ENCODE data around the gene ART4. TPM values are rescaled to one million over a fixed set of nuclear protein-coding genes. Genes with fewer than 3 reads are reported as not detected.
A peak's percentile ranks its signal among the peaks of the same experiment; 100 is the strongest.

Gene ART4
- total RNA-seq, 1 donor from 2014 or later, result not detected

- ATAC-seq (ENCODE audit: low read depth) (no peak), DNase-seq (no peak)
- Mint-ChIP-seq H3K4me1 (peaks cover 13% of the 10 kb centered on the region), H3K9me3 (no peaks in the 10 kb centered on the region), H3K27ac (no peak overlapping the region), H3K36me3 (ENCODE audit: low read depth) (no peaks in the 10 kb centered on the region), H3K27me3 (no peaks in the 10 kb centered on the region), H3K4me3 (no peak overlapping the region)
- TF ChIP-seq, protein P1, sequence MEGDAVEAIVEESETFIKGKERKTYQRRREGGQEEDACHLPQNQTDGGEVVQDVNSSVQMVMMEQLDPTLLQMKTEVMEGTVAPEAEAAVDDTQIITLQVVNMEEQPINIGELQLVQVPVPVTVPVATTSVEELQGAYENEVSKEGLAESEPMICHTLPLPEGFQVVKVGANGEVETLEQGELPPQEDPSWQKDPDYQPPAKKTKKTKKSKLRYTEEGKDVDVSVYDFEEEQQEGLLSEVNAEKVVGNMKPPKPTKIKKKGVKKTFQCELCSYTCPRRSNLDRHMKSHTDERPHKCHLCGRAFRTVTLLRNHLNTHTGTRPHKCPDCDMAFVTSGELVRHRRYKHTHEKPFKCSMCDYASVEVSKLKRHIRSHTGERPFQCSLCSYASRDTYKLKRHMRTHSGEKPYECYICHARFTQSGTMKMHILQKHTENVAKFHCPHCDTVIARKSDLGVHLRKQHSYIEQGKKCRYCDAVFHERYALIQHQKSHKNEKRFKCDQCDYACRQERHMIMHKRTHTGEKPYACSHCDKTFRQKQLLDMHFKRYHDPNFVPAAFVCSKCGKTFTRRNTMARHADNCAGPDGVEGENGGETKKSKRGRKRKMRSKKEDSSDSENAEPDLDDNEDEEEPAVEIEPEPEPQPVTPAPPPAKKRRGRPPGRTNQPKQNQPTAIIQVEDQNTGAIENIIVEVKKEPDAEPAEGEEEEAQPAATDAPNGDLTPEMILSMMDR (IDR thresholded peaks at IDR 0.05), result no peak
- intact Hi-C loops (cut with micrococcal nuclease), result loop anchor here (10.0 kb wide), 1 partner anchor 679 kb away; no protein-coding TSS in a partner anchor
- CTCF ChIA-PET, result interaction anchor here (1.0 to 7.0 kb wide), 11 partner anchors 9 to 606 kb away, joined by 3 to 139 read pairs (median 4); partner anchors contain the start of genes ERP27 and RERG
- POLR2A ChIA-PET, result interaction anchor here (0.6 to 1.0 kb wide), 2 partner anchors 150 to 375 kb away, joined by 3 to 4 read pairs; partner anchors contain the start of gene RERG
Observed at GRCh38 chr12:14846042-14846587, 2.8 kb upstream of the ART4 start.

- no peaks in the 10 kb centered on the region for H3K27me3 Mint-ChIP-seq
- no peak overlapping the region for H3K4me3 Mint-ChIP-seq
- no peaks in the 10 kb centered on the region for H3K9me3 Mint-ChIP-seq
- TF ChIP-seq, protein P1 (IDR thresholded peaks at IDR 0.05), result peak; percentile 87
- no peaks in the 10 kb centered on the region for H3K36me3 Mint-ChIP-seq (ENCODE audit: low read depth)
- POLR2A ChIA-PET, result interaction anchor here (1.0 kb wide), 1 partner anchor 151 kb away, joined by 3 read pairs; no protein-coding TSS in a partner anchor
- DNase-seq, result no peak
- H3K27ac Mint-ChIP-seq, result peak overlapping the region; percentile 51
- peak; percentile 81 for ATAC-seq (ENCODE audit: low read depth)
- CTCF ChIA-PET, result interaction anchor here (1.0 to 7.0 kb wide), 10 partner anchors 10 to 606 kb away, joined by 3 to 139 read pairs (median 4); partner anchors contain the start of gene RERG
- H3K4me1 Mint-ChIP-seq, result peaks cover 14% of the 10 kb centered on the region
- intact Hi-C loops (cut with micrococcal nuclease), result loop anchor here (1.0 to 10.0 kb wide), 13 partner anchors 39 to 679 kb away; partner anchors contain the start of genes ARHGDIB, C12orf60, MGP and RERG
Observed at GRCh38 chr12:14845350-14845750, 2.0 kb upstream of the ART4 start.

- ChIA-PET CTCF (interaction anchor here (0.8 to 7.0 kb wide), 4 partner anchors 8 to 376 kb away, joined by 3 to 139 read pairs (median 14); partner anchors contain the start of gene RERG), POLR2A (interaction anchor here (1.6 kb wide), 1 partner anchor 151 kb away, joined by 3 read pairs; no protein-coding TSS in a partner anchor)
- H3K27ac Mint-ChIP-seq, result no peak overlapping the region
- no peak overlapping the region for H3K4me3 Mint-ChIP-seq
- H3K27me3 Mint-ChIP-seq, result no peaks in the 10 kb centered on the region
- H3K9me3 Mint-ChIP-seq, result no peaks in the 10 kb centered on the region
- TF ChIP-seq, protein P1 (IDR thresholded peaks at IDR 0.05), result no peak
- peaks cover 14% of the 10 kb centered on the region for H3K4me1 Mint-ChIP-seq
- DNase-seq (no peak), ATAC-seq (ENCODE audit: low read depth) (no peak)
- no peaks in the 10 kb centered on the region for H3K36me3 Mint-ChIP-seq (ENCODE audit: low read depth)
- intact Hi-C loops (cut with micrococcal nuclease), result loop anchor here (2.0 to 10.0 kb wide), 6 partner anchors 40 to 680 kb away; partner anchors contain the start of genes C12orf60, MGP and WBP11
Observed at GRCh38 chr12:14844401-14844800, 1.1 kb upstream of the ART4 start.

DNA sequence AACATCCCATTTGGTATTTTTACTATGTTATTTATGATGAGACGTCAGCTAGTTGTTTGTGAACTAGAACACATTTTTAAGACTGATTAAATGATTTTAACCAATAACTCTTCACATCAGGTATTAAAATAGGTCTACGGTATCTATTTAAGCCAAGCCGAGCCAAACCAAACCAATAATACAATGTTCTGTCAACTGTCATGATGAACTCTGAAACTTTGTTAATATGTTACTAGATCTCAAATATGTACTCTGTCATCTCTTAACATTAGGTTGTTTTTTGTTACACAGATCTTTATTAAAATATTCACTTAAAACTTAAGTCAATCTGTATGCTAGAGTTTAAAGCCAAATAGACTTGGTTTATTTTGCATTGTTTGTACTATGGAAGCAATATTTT is 1.0 kb downstream of the ART4 start:
- ATAC-seq (ENCODE audit: low read depth) (no peak), DNase-seq (no peak)
- no peaks in the 10 kb centered on the region for H3K9me3 Mint-ChIP-seq
- peaks cover 14% of the 10 kb centered on the region for H3K4me1 Mint-ChIP-seq
- no peak overlapping the region for H3K4me3 Mint-ChIP-seq
- no peak overlapping the region for H3K27ac Mint-ChIP-seq
- no peaks in the 10 kb centered on the region for H3K36me3 Mint-ChIP-seq (ENCODE audit: low read depth)
- CTCF ChIA-PET, result interaction anchor here (1.3 kb wide), 1 partner anchor 153 kb away, joined by 4 read pairs; no protein-coding TSS in a partner anchor
- H3K27me3 Mint-ChIP-seq, result no peaks in the 10 kb centered on the region
- TF ChIP-seq, protein P1 (IDR thresholded peaks at IDR 0.05), result no peak
- POLR2A ChIA-PET, result no interaction called here
- intact Hi-C loops (cut with micrococcal nuclease), result loop anchor here (10.0 kb wide), 1 partner anchor 682 kb away; no protein-coding TSS in a partner anchor

DNA sequence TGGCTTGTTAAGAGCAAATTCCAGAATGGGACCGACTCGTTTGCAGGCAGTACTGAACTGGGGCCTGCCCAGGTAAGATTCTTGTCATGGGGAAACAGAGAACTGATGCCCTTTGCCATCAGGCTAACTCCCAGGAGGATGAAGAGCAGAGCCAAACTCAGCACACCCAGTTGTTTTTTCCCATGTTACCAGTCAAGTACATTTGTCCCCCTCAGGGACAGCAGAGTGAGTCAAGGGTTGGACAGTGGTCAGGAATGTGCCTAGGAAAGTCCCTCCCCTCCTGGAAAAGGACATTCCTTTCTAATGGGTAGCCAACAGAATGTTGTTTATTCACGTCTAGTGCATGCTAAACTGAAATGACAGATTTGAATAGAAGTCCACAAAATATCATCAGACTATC is 1.6 kb downstream of the ART4 start:
- no peak for DNase-seq
- intact Hi-C loops (cut with micrococcal nuclease), result loop anchor here (10.0 kb wide), 1 partner anchor 683 kb away; no protein-coding TSS in a partner anchor
- peaks cover 12% of the 10 kb centered on the region for H3K4me1 Mint-ChIP-seq
- H3K27ac Mint-ChIP-seq, result no peak overlapping the region
- no peak for ATAC-seq (ENCODE audit: low read depth)
- ChIA-PET CTCF (interaction anchor here (1.3 kb wide), 1 partner anchor 153 kb away, joined by 4 read pairs; no protein-coding TSS in a partner anchor), POLR2A (no interaction called here)
- no peaks in the 10 kb centered on the region for H3K9me3 Mint-ChIP-seq
- H3K36me3 Mint-ChIP-seq (ENCODE audit: low read depth), result no peaks in the 10 kb centered on the region
- TF ChIP-seq, protein P1 (IDR thresholded peaks at IDR 0.05), result no peak
- H3K4me3 Mint-ChIP-seq, result no peak overlapping the region
- H3K27me3 Mint-ChIP-seq, result no peaks in the 10 kb centered on the region
